Brain microvascular endothelial cell (primary cell): Measurements from ENCODE around the gene TUBG2.
A peak's percentile ranks its signal among the peaks of the same experiment; 100 is the strongest.

Experiments used
- DNase-seq: peaks from one replicate; pipeline ENCODE4 v3.0.0-alpha.2; 2020
- H3K27ac ChIP-seq: fragments of 250-450 bp; sonication (Bioruptor Pico); 2 replicates; pipeline ENCODE4 v1.5.1; 2020; ENCODE audit warnings: mild to moderate bottlenecking, moderate library complexity
- H3K27me3 ChIP-seq: fragments of 250-450 bp; sonication (Bioruptor Pico); replicated peaks from 2 replicates; pipeline ENCODE4 v1.5.1; 2020; ENCODE audit warnings: mild to moderate bottlenecking
- H3K36me3 ChIP-seq: fragments of 250-450 bp; sonication (Bioruptor Pico); replicated peaks from 2 replicates; pipeline ENCODE4 v1.5.1; 2020; ENCODE audit warnings: mild to moderate bottlenecking
- H3K4me3 ChIP-seq: 2 replicates; pipeline ENCODE4 v1.5.1; 2011; ENCODE audit warnings: low read depth, mild to moderate bottlenecking, control low read depth, low read length, moderate library complexity
- in situ Hi-C: cut with HindIII; loops from 2 replicates; pipeline ENCODE4 v1.10.0; 2017; ENCODE audit warnings: low sequenced_read_pairs, low pct_ligation_motif_present
- TF ChIP-seq, protein P1 (sequence below): IDR thresholded peaks from 2 replicates; pipeline ENCODE4 v1.5.1; 2011; ENCODE audit warnings: low read depth, mild to moderate bottlenecking, moderate library complexity, low read length, control low read depth, inconsistent platforms; ENCODE audit errors: missing control alignments

The TUBG2 gene

DNA sequence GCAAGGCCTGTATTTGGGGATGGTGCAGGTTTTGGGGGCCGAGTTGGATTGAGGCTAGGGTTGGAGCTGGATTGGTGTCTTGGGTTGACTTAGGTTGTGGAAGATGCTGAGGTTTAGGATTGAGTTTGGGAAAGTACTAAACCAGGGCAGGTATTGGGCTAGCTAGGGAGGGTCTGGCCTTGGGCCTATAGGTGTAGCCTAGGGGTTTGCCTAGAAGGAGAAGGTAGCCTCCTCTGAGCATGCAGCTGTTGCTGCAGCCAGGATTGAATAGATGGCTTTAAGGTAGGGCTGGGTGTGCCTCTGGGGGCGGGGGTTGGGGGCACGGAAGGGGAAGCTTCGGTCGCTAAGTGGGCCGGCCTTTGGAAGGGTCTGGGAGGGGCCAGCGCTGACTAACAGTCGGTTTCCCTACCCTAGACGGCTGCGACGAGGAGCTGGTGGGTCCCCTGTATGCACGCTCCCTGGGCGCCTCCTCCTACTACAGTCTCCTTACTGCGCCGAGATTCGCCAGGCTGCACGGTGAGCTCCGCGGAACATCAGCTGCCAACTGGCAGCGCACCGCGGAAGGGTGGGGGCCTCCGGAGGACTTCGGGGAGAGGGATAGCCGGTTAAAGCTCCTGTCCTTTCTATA lies 24.4 kb downstream of the TUBG2 start:
- H3K4me3 ChIP-seq, result peak overlapping the region; percentile 5
- DNase-seq, result no peak
- H3K27me3 ChIP-seq, result no peaks in the 10 kb centered on the region
- TF ChIP-seq, protein P1, sequence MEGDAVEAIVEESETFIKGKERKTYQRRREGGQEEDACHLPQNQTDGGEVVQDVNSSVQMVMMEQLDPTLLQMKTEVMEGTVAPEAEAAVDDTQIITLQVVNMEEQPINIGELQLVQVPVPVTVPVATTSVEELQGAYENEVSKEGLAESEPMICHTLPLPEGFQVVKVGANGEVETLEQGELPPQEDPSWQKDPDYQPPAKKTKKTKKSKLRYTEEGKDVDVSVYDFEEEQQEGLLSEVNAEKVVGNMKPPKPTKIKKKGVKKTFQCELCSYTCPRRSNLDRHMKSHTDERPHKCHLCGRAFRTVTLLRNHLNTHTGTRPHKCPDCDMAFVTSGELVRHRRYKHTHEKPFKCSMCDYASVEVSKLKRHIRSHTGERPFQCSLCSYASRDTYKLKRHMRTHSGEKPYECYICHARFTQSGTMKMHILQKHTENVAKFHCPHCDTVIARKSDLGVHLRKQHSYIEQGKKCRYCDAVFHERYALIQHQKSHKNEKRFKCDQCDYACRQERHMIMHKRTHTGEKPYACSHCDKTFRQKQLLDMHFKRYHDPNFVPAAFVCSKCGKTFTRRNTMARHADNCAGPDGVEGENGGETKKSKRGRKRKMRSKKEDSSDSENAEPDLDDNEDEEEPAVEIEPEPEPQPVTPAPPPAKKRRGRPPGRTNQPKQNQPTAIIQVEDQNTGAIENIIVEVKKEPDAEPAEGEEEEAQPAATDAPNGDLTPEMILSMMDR, result no peak
- H3K27ac ChIP-seq, result no peak overlapping the region
- no peaks in the 10 kb centered on the region for H3K36me3 ChIP-seq
- in situ Hi-C loops, result no loop called here

DNA sequence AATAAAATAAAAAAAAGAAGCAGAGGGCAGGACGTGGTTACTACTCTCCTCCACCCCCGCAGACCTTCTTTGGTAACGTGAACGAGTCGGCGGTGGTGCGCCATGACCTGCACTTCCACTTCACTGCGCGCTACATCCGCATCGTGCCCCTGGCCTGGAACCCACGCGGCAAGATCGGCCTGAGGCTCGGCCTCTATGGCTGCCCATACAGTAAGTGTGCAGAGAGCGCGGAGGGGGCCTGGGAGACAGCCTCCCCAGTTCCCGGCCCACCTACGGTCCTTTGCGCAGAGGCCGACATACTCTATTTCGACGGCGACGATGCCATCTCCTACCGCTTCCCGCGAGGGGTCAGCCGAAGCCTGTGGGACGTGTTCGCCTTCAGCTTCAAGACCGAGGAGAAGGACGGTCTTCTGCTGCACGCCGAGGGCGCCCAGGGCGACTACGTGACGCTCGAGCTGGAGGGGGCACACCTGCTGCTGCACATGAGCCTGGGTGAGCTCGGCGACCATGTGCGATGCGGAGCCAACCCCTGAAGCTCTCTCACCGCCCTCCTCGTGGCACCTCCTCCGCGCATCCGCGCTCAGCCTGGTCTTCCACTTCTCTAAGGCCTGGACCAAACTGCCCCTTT lies 26.0 kb downstream of the TUBG2 start:
- Histone ChIP-seq H3K27ac (no peak overlapping the region), H3K27me3 (no peaks in the 10 kb centered on the region), H3K36me3 (no peaks in the 10 kb centered on the region), H3K4me3 (no peak overlapping the region)
- no peak for DNase-seq
- TF ChIP-seq, protein P1, result no peak
- in situ Hi-C loops, result no loop called here

DNA sequence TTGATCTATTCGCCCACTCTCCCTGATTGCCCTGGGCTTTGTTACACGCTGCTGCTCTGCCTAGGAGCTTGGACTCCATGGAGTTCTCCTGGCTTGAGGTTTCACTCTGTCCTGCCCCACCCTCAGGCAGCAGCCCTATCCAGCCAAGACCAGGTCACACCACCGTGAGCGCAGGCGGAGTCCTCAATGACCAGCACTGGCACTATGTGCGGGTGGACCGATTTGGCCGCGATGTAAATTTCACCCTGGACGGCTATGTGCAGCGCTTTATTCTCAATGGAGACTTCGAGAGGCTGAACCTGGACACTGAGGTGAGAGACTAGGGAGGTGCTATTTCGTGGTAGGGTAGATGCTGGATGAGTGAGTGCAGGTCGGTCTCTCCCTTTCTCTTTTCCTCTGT lies 26.7 kb downstream of the TUBG2 start:
- no peak overlapping the region for H3K27ac ChIP-seq
- H3K4me3 ChIP-seq, result no peak overlapping the region
- TF ChIP-seq, protein P1, result no peak
- H3K36me3 ChIP-seq, result no peaks in the 10 kb centered on the region
- in situ Hi-C loops, result no loop called here
- no peak for DNase-seq
- no peaks in the 10 kb centered on the region for H3K27me3 ChIP-seq

DNA sequence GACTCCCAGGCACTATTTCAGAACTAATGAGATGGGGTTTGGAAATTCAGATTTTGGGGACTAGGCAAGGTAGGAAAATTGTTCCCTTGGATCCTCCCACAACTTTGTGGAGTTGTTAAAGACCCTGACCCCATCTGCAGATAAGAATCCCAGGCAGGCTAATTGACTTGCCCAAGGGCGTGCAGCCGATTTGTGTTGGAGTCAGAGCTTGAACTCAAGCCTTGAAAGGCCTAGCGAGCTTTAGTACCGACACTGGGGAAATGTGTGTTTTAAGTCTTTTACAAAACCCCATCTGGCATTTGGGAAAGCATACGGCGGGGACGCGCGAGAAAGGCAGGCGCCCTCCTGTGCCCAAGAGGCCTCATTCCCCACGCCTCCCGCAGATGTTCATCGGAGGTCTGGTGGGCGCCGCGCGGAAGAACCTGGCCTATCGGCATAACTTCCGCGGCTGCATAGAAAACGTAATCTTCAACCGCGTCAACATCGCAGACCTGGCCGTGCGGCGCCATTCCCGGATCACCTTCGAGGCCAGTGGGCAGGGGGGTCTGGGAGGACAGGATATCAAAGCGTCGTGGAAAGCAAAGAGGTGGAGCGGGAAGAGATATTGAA lies 27.5 kb downstream of the TUBG2 start:
- no peaks in the 10 kb centered on the region for H3K36me3 ChIP-seq
- H3K27ac ChIP-seq, result no peak overlapping the region

DNA sequence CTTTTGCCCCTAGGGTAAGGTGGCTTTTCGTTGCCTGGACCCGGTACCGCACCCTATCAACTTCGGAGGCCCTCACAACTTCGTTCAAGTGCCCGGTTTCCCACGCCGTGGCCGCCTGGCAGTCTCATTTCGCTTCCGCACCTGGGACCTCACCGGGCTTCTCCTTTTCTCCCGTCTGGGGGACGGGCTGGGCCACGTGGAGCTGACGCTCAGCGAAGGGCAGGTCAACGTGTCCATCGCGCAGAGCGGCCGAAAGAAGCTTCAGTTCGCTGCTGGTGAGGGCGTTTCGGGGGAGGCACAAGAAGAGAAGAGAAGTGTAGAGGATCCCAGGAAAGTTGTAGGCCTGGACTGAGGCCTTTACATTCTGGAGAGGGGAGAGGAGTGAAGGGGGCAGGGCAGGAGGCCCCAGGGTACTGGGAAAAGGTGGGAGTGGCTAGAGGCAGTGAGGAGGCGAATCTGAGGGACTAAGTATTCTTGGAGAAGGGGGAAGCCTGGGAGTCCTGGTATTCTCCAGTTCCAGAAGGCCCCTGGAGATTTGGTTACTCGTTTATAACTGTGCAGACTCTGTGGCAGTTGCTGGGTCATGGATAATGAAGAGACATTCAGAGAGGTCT lies 28.7 kb downstream of the TUBG2 start:
- no peak overlapping the region for H3K4me3 ChIP-seq
- H3K27me3 ChIP-seq, result no peaks in the 10 kb centered on the region
- no peak overlapping the region for H3K27ac ChIP-seq
- no peak for DNase-seq
- in situ Hi-C loops, result no loop called here
- TF ChIP-seq, protein P1, result no peak
- no peaks in the 10 kb centered on the region for H3K36me3 ChIP-seq

More for the DNA sequence above, 27.5 kb downstream of the TUBG2 start:
- DNase-seq, result no peak
- in situ Hi-C loops, result no loop called here
- TF ChIP-seq, protein P1, result no peak
- no peaks in the 10 kb centered on the region for H3K27me3 ChIP-seq
- no peak overlapping the region for H3K4me3 ChIP-seq
